ENCODE results near the gene SIGLEC12. TPM values are rescaled to one million over a fixed set of nuclear protein-coding genes. Genes with fewer than 3 reads are reported as not detected.
"Not testable (repeated sequence)": the region's sequence is repeated elsewhere in the genome, so short reads cannot be mapped to it uniquely, and the experiment has no call there.

Gene SIGLEC12
- total RNA-seq, 4 donors from 2014 or later, result 0.31 to 0.85 TPM; not detected in 2

DNA sequence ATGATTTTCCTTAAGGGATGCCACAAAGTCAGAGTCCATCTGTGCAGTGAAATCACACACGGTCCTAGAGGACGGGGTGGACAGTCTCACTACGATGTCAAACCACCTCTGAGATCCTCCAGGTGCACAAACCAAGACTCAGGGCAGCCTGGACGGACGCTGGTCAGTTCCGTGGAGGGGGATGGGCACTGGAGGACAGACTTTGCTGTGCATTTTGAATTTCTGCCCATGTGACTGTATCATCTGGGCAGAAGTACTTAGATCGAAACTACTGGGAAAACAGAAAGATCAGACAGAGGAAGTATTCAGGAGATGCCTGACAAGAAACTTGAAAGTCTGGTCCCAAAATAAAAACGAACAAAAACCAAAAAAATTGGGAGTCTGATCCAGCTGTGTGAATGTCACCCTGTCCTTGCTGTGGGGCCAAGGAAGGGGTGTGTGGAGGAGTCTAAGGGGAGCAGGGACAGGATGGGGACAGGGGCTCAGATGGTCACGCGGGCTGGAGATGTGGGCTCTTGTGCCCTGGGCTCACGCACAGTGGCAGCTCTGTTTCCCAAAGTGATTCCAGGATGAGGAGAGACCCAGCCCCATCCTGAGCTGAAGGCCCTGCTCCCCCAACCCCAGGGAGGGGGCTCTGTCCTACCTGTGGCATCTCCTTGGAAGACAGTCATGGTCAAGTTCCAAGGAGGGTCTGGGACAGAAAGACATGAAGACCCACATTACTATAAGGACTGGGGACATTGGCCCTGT is 44.9 kb downstream of the SIGLEC12 start:
- no peak for ATAC-seq
- no peak overlapping the region for H3K27ac ChIP-seq
- no peaks in the 10 kb centered on the region for H3K36me3 ChIP-seq
- H3K27me3 ChIP-seq, result peaks cover 83% of the 10 kb centered on the region
- H3K4me3 ChIP-seq, result no peak overlapping the region
- no peaks in the 10 kb centered on the region for H3K9me3 ChIP-seq
- no peaks in the 10 kb centered on the region for H3K4me1 ChIP-seq
- 53 to 57% methylated on average over 6 to 7 of the region's 11 CpGs for WGBS, 2 donors (ENCODE audit: low coverage in 1 of 2)
- TF ChIP-seq POLR2AphosphoS5 (IDR thresholded peaks at IDR 0.05) (no peak), EP300 (IDR thresholded peaks at IDR 0.05) (no peak), POLR2A (IDR thresholded peaks at IDR 0.05) (no peak)
- TF ChIP-seq, protein P1, sequence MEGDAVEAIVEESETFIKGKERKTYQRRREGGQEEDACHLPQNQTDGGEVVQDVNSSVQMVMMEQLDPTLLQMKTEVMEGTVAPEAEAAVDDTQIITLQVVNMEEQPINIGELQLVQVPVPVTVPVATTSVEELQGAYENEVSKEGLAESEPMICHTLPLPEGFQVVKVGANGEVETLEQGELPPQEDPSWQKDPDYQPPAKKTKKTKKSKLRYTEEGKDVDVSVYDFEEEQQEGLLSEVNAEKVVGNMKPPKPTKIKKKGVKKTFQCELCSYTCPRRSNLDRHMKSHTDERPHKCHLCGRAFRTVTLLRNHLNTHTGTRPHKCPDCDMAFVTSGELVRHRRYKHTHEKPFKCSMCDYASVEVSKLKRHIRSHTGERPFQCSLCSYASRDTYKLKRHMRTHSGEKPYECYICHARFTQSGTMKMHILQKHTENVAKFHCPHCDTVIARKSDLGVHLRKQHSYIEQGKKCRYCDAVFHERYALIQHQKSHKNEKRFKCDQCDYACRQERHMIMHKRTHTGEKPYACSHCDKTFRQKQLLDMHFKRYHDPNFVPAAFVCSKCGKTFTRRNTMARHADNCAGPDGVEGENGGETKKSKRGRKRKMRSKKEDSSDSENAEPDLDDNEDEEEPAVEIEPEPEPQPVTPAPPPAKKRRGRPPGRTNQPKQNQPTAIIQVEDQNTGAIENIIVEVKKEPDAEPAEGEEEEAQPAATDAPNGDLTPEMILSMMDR (IDR thresholded peaks at IDR 0.05), result no peak

DNA sequence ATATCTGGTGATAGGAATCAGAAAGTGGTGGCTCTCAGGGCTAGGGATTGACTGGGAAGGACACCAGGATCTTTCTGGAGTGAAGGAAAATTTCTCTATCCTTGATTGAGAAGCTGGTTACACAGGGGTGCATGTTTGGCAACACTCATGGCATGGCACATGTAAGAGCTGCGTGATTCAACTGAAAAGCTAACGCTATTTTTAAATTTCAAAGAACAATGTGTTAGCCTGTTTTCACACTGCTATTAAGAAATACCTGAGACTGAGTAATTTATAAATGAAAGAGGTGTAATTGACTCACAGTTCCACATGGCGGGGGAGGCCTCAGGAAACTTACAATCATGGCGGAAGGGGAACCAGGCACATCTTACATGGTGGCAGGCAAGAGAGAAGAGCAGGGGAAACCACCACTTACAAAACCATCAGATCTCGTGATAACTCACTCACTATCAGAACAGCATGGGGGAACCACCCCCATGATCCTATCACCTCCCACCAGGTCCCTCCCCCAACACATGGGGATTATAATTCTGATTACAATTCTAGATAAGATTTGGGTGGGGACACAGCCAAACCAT is 50.8 kb downstream of the SIGLEC12 start:
- Histone ChIP-seq H3K4me3 (no peak overlapping the region), H3K27me3 (peaks cover 78% of the 10 kb centered on the region), H3K4me1 (no peaks in the 10 kb centered on the region), H3K9me3 (peaks cover 0 to 4% (median 0%) of the 10 kb centered on the region in 3 donors), H3K27ac (no peak overlapping the region), H3K36me3 (no peaks in the 10 kb centered on the region)
- WGBS, 2 donors (ENCODE audit: low coverage in 1 of 2), result 84 to 89% methylated on average over 5 of the region's 5 CpGs
- ATAC-seq, result no peak
- no peak for TF ChIP-seq POLR2A (IDR thresholded peaks at IDR 0.05)
- no peak for TF ChIP-seq POLR2AphosphoS5 (IDR thresholded peaks at IDR 0.05)
- TF ChIP-seq EP300 (IDR thresholded peaks at IDR 0.05), result no peak
- TF ChIP-seq, protein P1 (IDR thresholded peaks at IDR 0.05), result no peak

DNA sequence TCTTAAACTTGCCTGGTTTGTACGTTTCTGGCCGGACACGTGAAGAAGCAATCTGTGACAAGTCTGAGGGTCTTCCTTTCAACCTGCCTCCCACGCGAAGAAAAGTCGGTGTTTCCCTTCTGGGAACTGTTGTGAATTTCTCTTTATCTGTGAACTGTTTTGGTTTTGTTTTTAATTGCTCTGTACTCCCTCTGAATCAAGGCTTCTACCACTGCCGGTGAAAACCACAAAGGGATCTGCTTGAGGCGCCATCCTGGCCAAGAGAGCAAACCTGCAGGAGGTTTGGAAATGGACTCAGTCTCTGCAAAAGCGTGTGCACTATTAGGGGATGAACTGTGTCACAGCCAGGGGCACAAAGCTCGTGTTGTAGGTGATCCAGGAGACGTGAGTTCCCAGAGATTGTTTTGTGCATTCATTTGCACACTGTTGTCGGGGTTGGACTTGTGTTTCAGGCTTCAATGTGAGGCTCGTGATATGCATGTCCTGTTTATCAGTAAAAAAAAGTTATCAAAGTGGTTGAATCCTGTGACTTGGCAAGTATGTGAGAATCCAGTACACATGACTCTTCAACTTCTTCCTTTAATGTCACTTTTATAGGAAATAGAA is 53.1 kb downstream of the SIGLEC12 start:
- no peak for ATAC-seq
- Histone ChIP-seq H3K4me1 (no peaks in the 10 kb centered on the region), H3K4me3 (no peak overlapping the region), H3K9me3 (peaks cover 0 to 4% (median 0%) of the 10 kb centered on the region in 3 donors), H3K27ac (no peak overlapping the region), H3K27me3 (peaks cover 65% of the 10 kb centered on the region), H3K36me3 (no peaks in the 10 kb centered on the region)
- TF ChIP-seq POLR2A (IDR thresholded peaks at IDR 0.05) (no peak), EP300 (IDR thresholded peaks at IDR 0.05) (no peak), POLR2AphosphoS5 (IDR thresholded peaks at IDR 0.05) (no peak)
- TF ChIP-seq, protein P1 (IDR thresholded peaks at IDR 0.05), result no peak
- WGBS, 2 donors (ENCODE audit: low coverage in 1 of 2), result 65 to 72% methylated on average over 8 to 13 of the region's 13 CpGs

DNA sequence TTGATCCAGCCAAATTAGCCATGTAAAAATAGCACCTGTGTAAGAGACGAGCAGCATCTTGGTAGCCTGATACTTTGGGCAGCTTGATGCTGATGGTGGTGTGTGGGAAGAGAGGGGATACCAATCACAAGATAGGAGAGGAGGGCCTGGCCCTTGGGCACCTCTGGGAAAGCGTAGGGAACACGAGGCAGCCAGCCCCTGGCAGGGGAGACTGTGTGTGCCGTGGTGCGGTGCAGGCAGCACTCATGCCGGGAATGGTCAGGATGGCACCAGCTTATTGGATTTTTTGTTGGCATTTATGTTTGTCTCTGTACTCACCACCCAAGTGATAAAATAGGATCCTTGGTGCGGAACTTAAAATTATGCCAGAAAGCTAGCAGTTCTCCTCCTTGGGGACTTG is 53.6 kb downstream of the SIGLEC12 start:
- 67 to 89% methylated on average over 1 to 5 of the region's 7 CpGs for WGBS, 2 donors (ENCODE audit: low coverage in 1 of 2)
- TF ChIP-seq, protein P1 (IDR thresholded peaks at IDR 0.05), result no peak
- TF ChIP-seq POLR2AphosphoS5 (IDR thresholded peaks at IDR 0.05) (no peak), EP300 (IDR thresholded peaks at IDR 0.05) (no peak), POLR2A (IDR thresholded peaks at IDR 0.05) (no peak)
- Histone ChIP-seq H3K27ac (no peak overlapping the region), H3K9me3 (peaks cover 0 to 4% (median 0%) of the 10 kb centered on the region in 3 donors), H3K27me3 (peaks cover 65% of the 10 kb centered on the region), H3K4me1 (no peaks in the 10 kb centered on the region), H3K4me3 (no peak overlapping the region), H3K36me3 (no peaks in the 10 kb centered on the region)
- no peak for ATAC-seq

DNA sequence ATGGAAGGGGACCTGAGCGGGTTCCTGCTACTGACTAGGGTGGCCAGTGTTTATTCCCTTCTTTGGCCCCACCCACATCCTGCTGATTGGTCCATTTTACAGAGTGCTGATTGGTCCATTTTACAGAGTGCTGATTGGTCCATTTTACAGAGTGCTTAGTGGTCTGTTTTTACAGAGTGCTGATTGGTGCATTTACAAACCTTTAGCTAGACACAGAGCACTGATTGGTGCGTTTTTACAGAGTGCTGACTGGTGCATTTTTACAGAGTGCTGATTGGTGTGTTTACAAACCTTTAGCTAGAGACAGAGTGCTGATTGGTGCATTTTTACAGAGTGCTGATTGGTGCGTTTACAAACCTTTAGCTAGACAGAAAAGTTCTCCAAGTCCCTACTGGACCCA is 54.1 kb downstream of the SIGLEC12 start:
- ATAC-seq, result not testable (repeated sequence)
- 63 to 80% methylated on average over 1 to 3 of the region's 3 CpGs for WGBS, 2 donors (ENCODE audit: low coverage in 1 of 2)

More for the DNA sequence above, 54.1 kb downstream of the SIGLEC12 start:
- H3K4me3 ChIP-seq, H3K4me1 ChIP-seq, H3K36me3 ChIP-seq, H3K27ac ChIP-seq, H3K9me3 ChIP-seq: not testable (repeated sequence)
- H3K27me3 ChIP-seq, result peaks cover 66% of the 10 kb centered on the region

All from gastroesophageal sphincter (tissue), 4 donors.